ENCODE results near the gene BFAR.
A peak's percentile ranks its signal among the peaks of the same experiment; 100 is the strongest.

Gene BFAR, protein sequence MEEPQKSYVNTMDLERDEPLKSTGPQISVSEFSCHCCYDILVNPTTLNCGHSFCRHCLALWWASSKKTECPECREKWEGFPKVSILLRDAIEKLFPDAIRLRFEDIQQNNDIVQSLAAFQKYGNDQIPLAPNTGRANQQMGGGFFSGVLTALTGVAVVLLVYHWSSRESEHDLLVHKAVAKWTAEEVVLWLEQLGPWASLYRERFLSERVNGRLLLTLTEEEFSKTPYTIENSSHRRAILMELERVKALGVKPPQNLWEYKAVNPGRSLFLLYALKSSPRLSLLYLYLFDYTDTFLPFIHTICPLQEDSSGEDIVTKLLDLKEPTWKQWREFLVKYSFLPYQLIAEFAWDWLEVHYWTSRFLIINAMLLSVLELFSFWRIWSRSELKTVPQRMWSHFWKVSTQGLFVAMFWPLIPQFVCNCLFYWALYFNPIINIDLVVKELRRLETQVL

DNA sequence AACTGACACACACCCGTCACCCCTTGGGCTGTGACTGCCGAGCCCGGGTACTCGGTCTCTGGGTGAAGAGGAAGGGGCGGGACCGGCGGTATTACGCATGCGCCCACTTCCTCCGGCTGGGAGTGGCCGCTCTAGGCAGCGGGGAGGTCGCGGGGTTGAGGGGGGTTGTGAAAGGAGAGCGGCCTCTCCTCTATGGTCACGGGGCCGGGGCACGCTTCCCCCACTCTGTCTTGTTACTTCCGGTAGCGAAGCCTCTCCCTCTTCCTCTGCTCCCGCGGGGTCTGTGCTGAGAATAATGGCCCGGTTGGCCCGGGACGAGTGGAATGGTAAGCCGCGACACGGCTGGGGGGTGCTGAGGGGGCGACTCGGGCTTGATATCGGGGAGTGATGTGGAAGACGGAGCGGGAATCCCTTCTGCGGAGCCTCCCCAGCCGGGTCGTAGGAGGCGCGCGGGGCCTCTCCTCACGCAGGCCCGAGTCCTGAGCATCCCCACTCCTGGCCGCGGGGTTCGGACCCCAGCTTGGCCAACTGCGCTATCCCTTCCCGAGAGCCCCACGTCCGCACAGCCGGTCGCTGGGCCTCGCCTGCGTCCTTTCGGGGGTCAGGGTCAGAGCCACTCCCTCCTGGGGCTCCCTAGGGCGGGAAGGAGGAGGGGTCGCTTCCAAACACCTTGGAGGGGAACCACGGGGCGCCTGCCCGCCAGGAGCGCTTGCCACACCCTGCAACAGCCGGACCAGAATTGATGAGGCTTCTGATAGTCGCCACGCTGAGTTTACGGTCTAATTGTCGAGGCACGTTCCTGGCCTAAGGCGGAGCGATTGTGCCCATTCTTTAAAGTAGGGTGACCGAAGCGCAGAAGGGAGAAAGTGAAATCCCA, at the start of gene BFAR:
BFAR (plus strand) TSS at position 259 of the 877 bp plus-strand sequence. CDS start 11,396 bp downstream, outside the sequence.
- Mint-ChIP-seq H3K27ac (peak within 1 kb of the TSS; percentile 98 to 100), H3K27me3 (no peaks in the 10 kb centered on the region), H3K4me1 (peaks cover 68% of the 10 kb centered on the region), H3K4me3 (peak within 1 kb of the TSS; percentile 94 to 100), H3K9me3 (no peaks in the 10 kb centered on the region)
- ATAC-seq (peak; percentile 90), DNase-seq (peak; percentile 99)

- Mint-ChIP-seq H3K27ac (no peak overlapping the region), H3K27me3 (no peaks in the 10 kb centered on the region), H3K4me1 (no peaks in the 10 kb centered on the region), H3K4me3 (no peak overlapping the region), H3K9me3 (no peaks in the 10 kb centered on the region)
- ATAC-seq, result no peak
- no peak for DNase-seq
Measured at GRCh38 chr16:14585287-14585686, 47.5 kb upstream of the BFAR start.

- Mint-ChIP-seq H3K27me3 (no peaks in the 10 kb centered on the region), H3K4me3 (no peak overlapping the region), H3K27ac (peak overlapping the region in 1 of 2 donors; percentile 54), H3K4me1 (no peaks in the 10 kb centered on the region), H3K9me3 (no peaks in the 10 kb centered on the region)
- DNase-seq (no peak), ATAC-seq (no peak)
Measured at GRCh38 chr16:14586637-14587305, 46.0 kb upstream of the BFAR start.

- DNase-seq (no peak), ATAC-seq (no peak)
- Mint-ChIP-seq H3K4me3 (no peak overlapping the region), H3K4me1 (no peaks in the 10 kb centered on the region), H3K9me3 (no peaks in the 10 kb centered on the region), H3K27ac (no peak overlapping the region), H3K27me3 (no peaks in the 10 kb centered on the region)
Measured at GRCh38 chr16:14600164-14600563, 32.6 kb upstream of the BFAR start.

DNA sequence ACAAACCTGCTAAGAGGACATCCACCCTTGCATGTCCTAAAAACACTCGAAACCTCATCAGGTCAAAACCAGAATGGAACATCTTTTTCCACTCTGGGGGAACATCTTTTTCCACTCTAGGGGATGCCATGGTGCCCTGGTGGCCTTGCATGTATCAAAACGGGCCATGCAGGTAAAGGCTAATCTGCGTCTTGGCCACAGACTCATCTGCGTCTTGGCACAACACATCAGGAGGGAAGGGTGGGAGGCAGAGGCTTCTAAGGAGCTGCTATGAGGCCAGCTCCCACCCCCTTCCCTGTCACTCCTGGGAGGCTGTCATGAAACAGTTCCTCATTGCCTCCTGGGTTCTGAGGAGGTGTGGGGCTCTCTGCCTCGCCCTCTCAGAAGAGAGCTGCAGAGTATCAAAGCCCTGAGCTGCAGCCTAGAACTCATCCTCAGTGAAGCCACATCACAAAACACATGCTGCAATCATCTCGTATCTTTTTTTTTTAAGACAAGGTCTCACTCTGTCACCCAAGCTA, 30.2 kb upstream of the BFAR start:
- Mint-ChIP-seq H3K27me3 (no peaks in the 10 kb centered on the region), H3K9me3 (no peaks in the 10 kb centered on the region), H3K4me3 (no peak overlapping the region), H3K27ac (no peak overlapping the region), H3K4me1 (no peaks in the 10 kb centered on the region)
- DNase-seq, result no peak
- no peak for ATAC-seq

DNA sequence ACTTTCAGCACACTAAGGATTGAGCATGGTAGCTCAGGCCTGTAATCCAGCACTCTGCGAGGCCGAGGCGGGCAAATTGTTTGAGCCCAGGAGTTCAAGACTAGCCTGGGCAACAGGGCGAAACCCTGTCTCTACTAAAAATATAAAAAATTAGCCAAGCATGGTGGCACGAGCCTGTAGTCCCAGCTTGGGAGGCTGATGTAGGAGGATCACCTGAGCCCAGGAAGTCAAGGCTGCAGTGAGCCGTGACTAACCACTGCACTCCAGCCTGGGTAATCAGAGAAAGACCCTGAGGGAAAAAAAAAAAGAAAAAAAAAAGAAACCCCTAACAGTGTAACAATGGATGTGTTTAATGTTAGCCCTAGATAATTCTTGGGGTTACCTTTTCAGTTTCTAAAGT, 26.6 kb upstream of the BFAR start:
- H3K9me3 Mint-ChIP-seq, result no peaks in the 10 kb centered on the region
- H3K27ac Mint-ChIP-seq, result peak overlapping the region; percentile 16 to 33
- H3K4me1 Mint-ChIP-seq, result no peaks in the 10 kb centered on the region
- no peak overlapping the region for H3K4me3 Mint-ChIP-seq
- DNase-seq (no peak), ATAC-seq (no peak)
- H3K27me3 Mint-ChIP-seq, result no peaks in the 10 kb centered on the region

DNA sequence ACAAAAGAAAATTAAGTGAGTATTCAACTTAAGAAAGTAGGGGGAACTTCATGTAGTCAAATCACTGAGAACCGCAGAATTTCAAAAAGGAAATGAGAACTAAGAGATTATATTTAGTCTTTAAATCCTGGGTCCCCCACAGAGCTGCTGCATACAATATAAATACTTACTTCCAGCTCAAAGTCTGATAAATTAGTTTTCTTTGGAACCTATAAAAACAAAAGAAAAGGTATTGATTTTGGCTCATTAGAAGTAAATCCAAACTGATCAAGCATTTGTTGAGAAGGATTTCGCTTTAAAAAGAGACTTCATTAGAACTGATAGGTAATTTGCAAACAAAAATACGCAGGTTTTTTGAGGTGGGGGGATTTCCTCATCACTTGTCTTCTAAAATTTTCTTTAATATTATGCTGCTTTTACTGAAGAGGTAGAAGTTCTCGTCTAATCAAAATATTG, 24.6 kb upstream of the BFAR start:
- H3K27ac Mint-ChIP-seq, result no peak overlapping the region
- ATAC-seq, result no peak

GRCh38 chr16:14608604-14609003, 24.1 kb upstream of the BFAR start:
- ATAC-seq (no peak), DNase-seq (no peak)
- Mint-ChIP-seq H3K4me3 (no peak overlapping the region), H3K4me1 (no peaks in the 10 kb centered on the region), H3K9me3 (no peaks in the 10 kb centered on the region), H3K27ac (no peak overlapping the region), H3K27me3 (no peaks in the 10 kb centered on the region)

More for the DNA sequence above, 24.6 kb upstream of the BFAR start:
- H3K4me1 Mint-ChIP-seq, result no peaks in the 10 kb centered on the region
- no peaks in the 10 kb centered on the region for H3K27me3 Mint-ChIP-seq
- H3K4me3 Mint-ChIP-seq, result no peak overlapping the region
- no peaks in the 10 kb centered on the region for H3K9me3 Mint-ChIP-seq
- DNase-seq, result no peak

DNA sequence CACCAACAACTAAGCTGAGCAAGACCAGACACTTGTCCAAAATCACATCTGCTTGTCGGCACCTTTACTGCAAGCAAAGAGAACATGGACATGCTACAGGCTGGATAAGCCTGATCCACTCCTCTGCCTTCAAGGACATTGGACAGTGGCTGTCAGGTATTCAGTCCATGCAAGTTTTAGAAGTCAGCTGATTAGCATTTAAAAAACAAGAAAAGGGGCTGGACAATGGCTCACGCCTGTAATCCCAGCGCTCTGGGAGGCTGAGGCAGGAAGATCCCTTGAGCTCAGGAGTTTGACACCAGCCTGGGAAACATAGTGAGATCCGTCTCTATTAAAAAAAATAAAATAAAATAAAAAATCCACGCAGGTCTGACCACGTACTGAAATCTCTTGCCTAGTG, 23.0 kb upstream of the BFAR start:
- no peak for ATAC-seq
- H3K4me1 Mint-ChIP-seq, result no peaks in the 10 kb centered on the region
- no peaks in the 10 kb centered on the region for H3K9me3 Mint-ChIP-seq
- H3K4me3 Mint-ChIP-seq, result no peak overlapping the region
- H3K27me3 Mint-ChIP-seq, result no peaks in the 10 kb centered on the region
- no peak overlapping the region for H3K27ac Mint-ChIP-seq
- no peak for DNase-seq

DNA sequence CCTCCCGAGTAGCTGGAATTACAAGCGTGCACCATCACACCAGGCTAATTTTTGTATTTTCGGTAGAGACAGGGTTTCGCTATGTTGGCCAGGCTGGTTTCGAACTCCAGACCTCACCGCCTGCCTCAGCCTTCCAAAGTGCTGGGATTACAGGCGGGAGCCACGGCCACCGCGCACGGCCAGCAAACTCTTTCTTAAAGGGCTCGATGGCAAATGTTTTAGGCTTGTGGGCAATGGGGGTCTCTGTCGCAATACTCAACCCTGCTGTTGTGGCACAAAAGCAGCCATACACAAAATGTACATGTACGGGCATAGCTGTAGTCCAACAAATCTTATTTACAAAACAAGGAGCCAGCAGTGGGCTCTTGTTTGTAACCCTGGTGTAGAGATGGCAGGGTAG, 21.1 kb upstream of the BFAR start:
- Mint-ChIP-seq H3K9me3 (no peaks in the 10 kb centered on the region), H3K4me1 (no peaks in the 10 kb centered on the region), H3K27ac (no peak overlapping the region), H3K27me3 (no peaks in the 10 kb centered on the region), H3K4me3 (no peak overlapping the region)
- DNase-seq (no peak), ATAC-seq (no peak)

DNA sequence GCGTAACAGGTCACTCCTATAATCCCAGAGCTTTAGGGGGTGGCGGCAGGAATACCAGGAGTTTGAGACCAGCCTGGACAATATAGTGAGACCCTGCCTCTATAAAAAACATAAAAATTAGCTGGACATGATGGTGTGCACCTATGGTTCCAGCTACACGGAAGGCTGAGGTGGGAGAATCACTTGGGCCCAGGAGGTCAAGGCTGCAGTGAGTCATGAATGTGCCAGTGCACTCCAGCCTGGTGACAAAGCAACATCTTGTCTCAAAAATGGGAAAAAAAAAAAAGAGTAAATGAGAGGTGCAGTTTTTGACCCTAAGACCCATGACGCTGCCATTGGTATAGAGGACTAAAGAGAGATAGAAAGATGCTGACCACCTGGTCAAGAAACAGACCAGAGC, 18.8 kb upstream of the BFAR start:
- ATAC-seq (no peak), DNase-seq (no peak)
- H3K27me3 Mint-ChIP-seq, result no peaks in the 10 kb centered on the region
- no peak overlapping the region for H3K4me3 Mint-ChIP-seq
- no peak overlapping the region for H3K27ac Mint-ChIP-seq
- H3K4me1 Mint-ChIP-seq, result no peaks in the 10 kb centered on the region
- H3K9me3 Mint-ChIP-seq, result no peaks in the 10 kb centered on the region

DNA sequence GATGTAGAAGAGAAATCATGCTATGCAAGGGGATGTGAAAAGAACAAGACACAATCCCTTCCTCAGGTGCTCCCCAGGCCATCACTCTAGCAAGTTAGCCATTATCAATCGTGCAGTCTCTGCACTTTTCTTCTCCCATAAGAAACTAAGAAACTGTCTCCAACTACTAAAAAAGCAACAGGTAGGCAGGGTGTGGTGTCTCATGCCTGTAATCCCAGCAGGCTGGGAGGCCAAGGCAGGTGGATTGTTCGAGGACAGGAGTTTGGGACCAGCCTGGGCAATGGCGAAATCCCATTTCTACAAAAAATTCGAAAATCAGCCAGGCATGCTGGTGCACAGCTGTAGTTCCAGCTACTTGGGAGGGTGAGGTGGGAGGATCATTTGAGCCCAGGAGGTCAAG, 16.5 kb upstream of the BFAR start:
- no peak overlapping the region for H3K4me3 Mint-ChIP-seq
- H3K9me3 Mint-ChIP-seq, result no peaks in the 10 kb centered on the region
- no peak overlapping the region for H3K27ac Mint-ChIP-seq
- ATAC-seq, result no peak
- no peak for DNase-seq
- no peaks in the 10 kb centered on the region for H3K27me3 Mint-ChIP-seq
- no peaks in the 10 kb centered on the region for H3K4me1 Mint-ChIP-seq

GRCh38 chr16:14618566-14618965, 14.2 kb upstream of the BFAR start:
- Mint-ChIP-seq H3K27me3 (no peaks in the 10 kb centered on the region), H3K4me1 (no peaks in the 10 kb centered on the region), H3K4me3 (no peak overlapping the region), H3K27ac (peak overlapping the region in 1 of 2 donors; percentile 76), H3K9me3 (no peaks in the 10 kb centered on the region)
- DNase-seq, result no peak
- no peak for ATAC-seq

DNA sequence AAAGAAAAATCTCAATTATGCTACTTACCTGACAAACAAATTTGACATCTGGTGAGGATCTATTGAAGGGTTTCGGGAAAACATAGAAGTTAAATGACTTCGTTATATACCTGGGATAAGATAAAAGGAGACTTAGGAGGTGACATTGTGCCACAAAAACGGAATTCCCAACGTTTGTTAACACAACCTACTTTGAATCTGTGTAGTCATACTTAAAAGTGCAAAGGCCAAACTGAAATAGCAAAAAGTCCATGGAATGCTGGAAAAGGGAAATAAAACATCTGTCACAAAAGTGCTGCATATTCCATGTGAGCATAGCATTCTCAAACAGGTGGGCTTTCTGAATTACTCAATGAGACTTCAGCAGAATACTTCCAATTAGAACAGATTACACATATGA, 5.7 kb upstream of the BFAR start:
- no peak for ATAC-seq
- H3K27ac Mint-ChIP-seq, result no peak overlapping the region
- H3K27me3 Mint-ChIP-seq, result no peaks in the 10 kb centered on the region
- no peak for DNase-seq
- no peaks in the 10 kb centered on the region for H3K9me3 Mint-ChIP-seq
- no peak overlapping the region for H3K4me3 Mint-ChIP-seq
- H3K4me1 Mint-ChIP-seq, result peaks cover 38% of the 10 kb centered on the region

DNA sequence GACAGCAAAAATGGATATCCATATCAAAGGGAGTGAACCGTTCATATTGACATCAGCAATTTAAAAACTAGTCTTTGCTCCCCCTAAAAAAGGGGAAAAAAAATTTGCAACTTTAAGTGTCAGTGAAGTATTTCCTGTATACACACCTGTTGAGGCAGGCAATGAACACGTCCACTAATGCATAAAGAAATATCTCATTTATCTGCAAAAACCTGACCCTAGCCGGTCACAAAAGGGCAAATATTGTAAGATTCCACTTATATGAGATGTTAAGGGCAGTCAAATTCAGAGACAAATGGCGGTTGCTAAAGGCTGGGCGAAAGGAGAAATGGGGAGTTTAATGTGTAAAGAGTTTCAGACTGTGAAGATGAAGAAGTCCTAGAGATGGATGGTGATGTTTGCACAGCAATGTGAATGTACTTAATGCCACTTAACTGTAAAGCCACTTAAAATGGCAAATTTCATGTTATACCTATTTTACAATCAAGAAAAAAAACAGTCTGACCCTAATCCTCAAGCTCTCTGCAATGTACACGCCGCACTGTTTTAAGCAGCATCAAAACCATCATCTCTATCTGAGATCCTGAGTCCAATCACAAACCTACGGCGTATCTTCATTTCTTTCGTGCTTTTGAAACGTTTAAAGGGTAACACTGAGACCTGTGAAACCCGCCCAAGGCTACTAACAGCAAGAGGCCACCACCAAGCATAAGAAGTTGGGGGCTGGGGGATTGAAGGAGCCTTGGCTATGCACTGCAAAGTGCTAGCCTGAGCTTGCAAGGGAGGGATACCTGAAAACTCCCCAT, 3.7 kb upstream of the BFAR start:
- H3K4me1 Mint-ChIP-seq, result peaks cover 41% of the 10 kb centered on the region
- no peak for ATAC-seq
- peak overlapping the region; percentile 96 to 97 for H3K27ac Mint-ChIP-seq
- no peaks in the 10 kb centered on the region for H3K27me3 Mint-ChIP-seq
- peak overlapping the region; percentile 88 to 96 for H3K4me3 Mint-ChIP-seq
- no peaks in the 10 kb centered on the region for H3K9me3 Mint-ChIP-seq
- DNase-seq, result no peak
